T-helper 2 cell treated with Interferon-gamma antibody and Interleukin-4, amounts not matched to agents 5 μg/mL and 100 μg/mL, for 36 hours (primary cell): ENCODE measurements around the gene LONP1.
"Not testable (repeated sequence)": the region's sequence is repeated elsewhere in the genome, so short reads cannot be mapped to it uniquely, and the experiment has no call there.

ENCODE experiments used
- DNase-seq: peaks from one replicate; pipeline ENCODE4 v3.0.0; 2021; ENCODE audit warnings: low spot score
- H3K27ac Mint-ChIP-seq: one replicate; pipeline ENCODE4 v1.8.0; 2021; ENCODE audit warnings: mild to moderate bottlenecking, mixed read lengths
- H3K27me3 Mint-ChIP-seq: one replicate; pipeline ENCODE4 v1.8.0; 2021; ENCODE audit warnings: low read depth, mixed read lengths
- H3K36me3 Mint-ChIP-seq: one replicate; pipeline ENCODE4 v1.8.0; 2021; ENCODE audit warnings: low read depth, mixed read lengths
- H3K4me1 Mint-ChIP-seq: one replicate; pipeline ENCODE4 v1.8.0; 2021; ENCODE audit warnings: low read depth, mixed read lengths
- H3K4me3 Mint-ChIP-seq: one replicate; pipeline ENCODE4 v1.8.0; 2022; ENCODE audit warnings: mild to moderate bottlenecking, moderate library complexity, mixed read lengths
- H3K9me3 Mint-ChIP-seq: one replicate; pipeline ENCODE4 v1.8.0; 2021; ENCODE audit warnings: mixed read lengths

The LONP1 gene, protein sequence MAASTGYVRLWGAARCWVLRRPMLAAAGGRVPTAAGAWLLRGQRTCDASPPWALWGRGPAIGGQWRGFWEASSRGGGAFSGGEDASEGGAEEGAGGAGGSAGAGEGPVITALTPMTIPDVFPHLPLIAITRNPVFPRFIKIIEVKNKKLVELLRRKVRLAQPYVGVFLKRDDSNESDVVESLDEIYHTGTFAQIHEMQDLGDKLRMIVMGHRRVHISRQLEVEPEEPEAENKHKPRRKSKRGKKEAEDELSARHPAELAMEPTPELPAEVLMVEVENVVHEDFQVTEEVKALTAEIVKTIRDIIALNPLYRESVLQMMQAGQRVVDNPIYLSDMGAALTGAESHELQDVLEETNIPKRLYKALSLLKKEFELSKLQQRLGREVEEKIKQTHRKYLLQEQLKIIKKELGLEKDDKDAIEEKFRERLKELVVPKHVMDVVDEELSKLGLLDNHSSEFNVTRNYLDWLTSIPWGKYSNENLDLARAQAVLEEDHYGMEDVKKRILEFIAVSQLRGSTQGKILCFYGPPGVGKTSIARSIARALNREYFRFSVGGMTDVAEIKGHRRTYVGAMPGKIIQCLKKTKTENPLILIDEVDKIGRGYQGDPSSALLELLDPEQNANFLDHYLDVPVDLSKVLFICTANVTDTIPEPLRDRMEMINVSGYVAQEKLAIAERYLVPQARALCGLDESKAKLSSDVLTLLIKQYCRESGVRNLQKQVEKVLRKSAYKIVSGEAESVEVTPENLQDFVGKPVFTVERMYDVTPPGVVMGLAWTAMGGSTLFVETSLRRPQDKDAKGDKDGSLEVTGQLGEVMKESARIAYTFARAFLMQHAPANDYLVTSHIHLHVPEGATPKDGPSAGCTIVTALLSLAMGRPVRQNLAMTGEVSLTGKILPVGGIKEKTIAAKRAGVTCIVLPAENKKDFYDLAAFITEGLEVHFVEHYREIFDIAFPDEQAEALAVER

DNA sequence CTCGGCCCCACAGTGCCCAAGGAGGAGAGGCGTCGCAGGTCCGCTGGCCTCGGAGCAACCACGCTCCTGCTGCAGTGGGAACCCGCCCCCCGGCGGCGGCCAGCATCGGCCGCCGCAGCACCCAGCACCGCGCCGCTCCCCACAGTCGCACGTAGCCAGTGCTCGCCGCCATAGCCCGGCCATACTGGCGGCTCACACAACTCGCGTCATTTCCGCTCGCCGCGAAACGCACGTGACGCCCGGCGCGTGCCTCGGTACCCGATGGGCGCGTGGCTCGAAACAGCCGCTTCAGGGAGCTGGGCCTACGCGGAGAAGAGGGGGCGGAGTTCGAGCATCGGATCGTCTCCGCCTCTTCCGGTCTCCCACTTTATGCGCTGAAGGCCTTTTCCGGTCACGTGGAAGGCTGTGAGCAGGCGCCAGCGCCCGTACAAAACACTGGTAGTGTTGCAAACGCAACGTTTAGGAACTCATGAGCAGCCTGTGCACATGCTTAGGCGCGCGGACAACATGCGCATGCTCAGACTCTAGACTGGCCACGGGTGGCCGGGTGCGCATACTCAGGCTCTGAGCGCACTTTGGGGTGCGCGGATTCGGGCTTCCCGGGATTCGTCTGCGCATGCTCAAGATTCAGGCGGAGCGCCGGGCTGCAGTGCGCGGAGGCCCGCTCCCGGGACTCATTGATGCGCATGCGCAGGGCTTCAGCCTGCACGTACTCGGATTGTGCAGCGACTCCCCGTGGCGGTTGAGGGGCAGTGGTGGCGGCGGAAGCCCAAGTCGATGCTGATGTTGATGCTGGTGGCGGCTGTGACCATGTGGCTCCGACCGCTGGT, at the start of gene LONP1, which contains the start of gene CATSPERD:
Gene LONP1, minus strand, starts transcription at position 186 of the 830 bp plus-strand sequence. Its CDS starts 14 bp downstream, at position 172.
Gene CATSPERD, plus strand, starts transcription at position 677 of the 830 bp plus-strand sequence. Its CDS starts 101 bp downstream, at position 778.
- DNase-seq: peak; percentile 99
- peak within 1 kb of the TSS; percentile 92 for H3K4me3 Mint-ChIP-seq
- H3K36me3 Mint-ChIP-seq: peaks cover 17% of the 10 kb centered on the region
- H3K9me3 Mint-ChIP-seq: no peaks in the 10 kb centered on the region
- peak within 1 kb of the TSS; percentile 93 for H3K27ac Mint-ChIP-seq
- H3K4me1 Mint-ChIP-seq: peaks cover 21% of the 10 kb centered on the region
- H3K27me3 Mint-ChIP-seq: peaks cover 3% of the 10 kb centered on the region

DNA sequence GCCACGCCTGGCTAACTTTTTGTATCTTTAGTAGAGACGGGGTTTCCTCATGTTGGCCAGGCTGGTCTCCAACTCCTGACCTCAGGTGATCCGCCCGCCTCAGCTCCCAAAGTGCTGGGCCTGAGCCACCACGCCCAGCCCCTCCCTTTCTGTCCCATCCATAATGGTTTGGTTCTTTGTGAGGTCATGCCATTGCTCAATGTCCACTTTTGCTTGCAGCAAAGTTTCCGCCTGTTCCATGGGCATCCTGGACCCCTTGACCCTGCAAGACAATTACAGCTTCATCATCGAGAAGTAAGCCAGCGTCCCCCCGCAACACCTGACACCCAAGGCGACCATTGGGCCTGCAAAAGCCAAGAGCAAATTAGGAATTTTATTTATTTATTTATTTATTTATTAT, 48.0 kb upstream of the LONP1 start:
- Mint-ChIP-seq H3K36me3 (no peaks in the 10 kb centered on the region), H3K9me3 (no peaks in the 10 kb centered on the region), H3K4me3 (no peak overlapping the region), H3K27ac (no peak overlapping the region), H3K27me3 (no peaks in the 10 kb centered on the region), H3K4me1 (no peaks in the 10 kb centered on the region)
- DNase-seq: no peak

DNA sequence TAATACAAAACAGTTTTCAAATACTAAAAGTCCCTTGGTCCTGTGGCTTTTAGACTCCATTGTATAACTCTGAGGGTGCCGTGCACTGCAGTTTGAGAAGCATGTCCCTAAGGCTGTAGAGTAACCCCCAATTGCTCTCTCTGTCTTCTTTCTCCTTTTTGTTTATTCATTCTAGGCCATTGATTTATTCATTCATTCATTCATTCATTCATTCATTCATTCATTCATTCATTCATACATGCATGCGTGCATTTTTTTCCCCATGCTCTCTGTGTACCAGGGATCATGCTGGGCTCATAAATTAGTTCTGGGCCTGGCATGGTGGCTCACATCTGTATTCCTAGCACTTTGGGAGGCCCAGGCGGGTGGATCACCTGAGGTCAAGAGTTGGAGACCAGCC, 45.3 kb upstream of the LONP1 start:
- Mint-ChIP-seq H3K4me3 (no peak overlapping the region), H3K9me3 (no peaks in the 10 kb centered on the region), H3K27me3 (no peaks in the 10 kb centered on the region), H3K27ac (no peak overlapping the region), H3K4me1 (no peaks in the 10 kb centered on the region), H3K36me3 (no peaks in the 10 kb centered on the region)
- no peak for DNase-seq

DNA sequence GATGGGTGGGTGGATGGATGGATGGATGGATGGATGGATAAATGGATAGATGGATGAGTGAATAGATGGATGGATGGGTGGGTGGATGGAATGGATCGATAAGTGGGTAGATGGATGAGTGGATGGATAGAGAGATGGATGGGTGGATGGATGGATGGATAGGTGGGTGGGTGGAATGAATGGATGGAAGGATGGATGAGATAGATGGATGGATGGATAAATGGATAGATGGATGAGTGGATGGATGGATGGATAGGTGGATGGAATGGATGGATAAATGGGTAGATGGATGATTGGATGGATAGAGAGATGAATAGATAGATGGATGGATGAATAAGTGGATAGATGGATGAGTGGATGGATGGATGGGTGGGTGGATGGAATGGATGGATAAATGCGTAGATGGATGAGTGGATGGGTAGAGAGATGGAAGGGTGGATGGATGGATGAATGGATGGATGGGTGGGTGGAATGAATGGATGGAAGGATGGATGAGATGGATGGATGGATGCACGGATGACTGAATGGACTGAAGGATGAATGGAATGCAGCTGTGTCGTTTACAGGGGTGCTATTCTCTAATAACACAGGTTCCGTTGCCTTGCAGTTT, 42.8 kb upstream of the LONP1 start:
- no peak for DNase-seq
- no peak overlapping the region for H3K27ac Mint-ChIP-seq
- no peaks in the 10 kb centered on the region for H3K9me3 Mint-ChIP-seq
- H3K36me3 Mint-ChIP-seq: no peaks in the 10 kb centered on the region
- H3K4me3 Mint-ChIP-seq: no peak overlapping the region
- no peaks in the 10 kb centered on the region for H3K27me3 Mint-ChIP-seq
- no peaks in the 10 kb centered on the region for H3K4me1 Mint-ChIP-seq

DNA sequence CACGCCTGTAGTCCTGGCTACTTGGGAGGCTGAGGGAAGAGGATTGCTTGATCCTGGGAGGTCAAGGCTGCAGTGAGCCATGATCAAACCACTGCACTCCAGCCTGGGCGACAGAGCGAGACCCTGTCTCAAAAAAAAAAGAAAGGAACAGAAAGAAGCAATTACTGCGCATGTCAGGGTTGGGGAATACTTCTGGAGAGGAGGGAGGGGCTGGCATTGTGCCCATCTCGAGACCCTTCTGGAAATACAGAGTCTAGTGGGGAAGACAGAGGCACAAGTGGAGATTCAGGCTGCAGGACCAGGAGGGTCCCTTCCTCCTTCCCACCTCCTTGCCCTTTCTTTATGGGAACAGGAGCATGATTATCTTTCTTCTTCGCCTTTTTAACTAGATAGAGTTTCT, 33.8 kb upstream of the LONP1 start:
- H3K36me3 Mint-ChIP-seq: no peaks in the 10 kb centered on the region
- no peak for DNase-seq
- no peak overlapping the region for H3K27ac Mint-ChIP-seq
- no peaks in the 10 kb centered on the region for H3K27me3 Mint-ChIP-seq
- no peaks in the 10 kb centered on the region for H3K4me1 Mint-ChIP-seq
- no peaks in the 10 kb centered on the region for H3K9me3 Mint-ChIP-seq
- H3K4me3 Mint-ChIP-seq: no peak overlapping the region

DNA sequence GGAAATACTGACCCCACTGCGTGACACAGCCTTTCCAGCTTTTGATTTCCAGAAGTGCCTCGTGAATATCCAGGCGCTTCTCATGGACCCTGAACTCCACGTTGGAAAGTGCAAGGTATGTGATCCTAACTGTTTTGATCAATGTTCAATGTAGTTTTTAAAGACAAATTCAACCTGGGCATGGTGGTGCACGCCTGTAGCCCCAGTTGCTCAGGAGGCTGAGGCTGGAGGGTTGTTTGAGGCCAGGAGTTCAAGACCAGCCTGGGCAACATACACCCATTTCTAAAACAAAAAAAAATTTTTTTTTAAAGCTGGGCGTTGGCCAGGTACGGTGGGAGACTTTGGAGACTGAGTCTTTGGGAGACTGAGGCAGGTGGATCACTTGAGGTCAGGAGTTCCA, 31.8 kb upstream of the LONP1 start:
- no peaks in the 10 kb centered on the region for H3K36me3 Mint-ChIP-seq
- no peaks in the 10 kb centered on the region for H3K4me1 Mint-ChIP-seq
- H3K27me3 Mint-ChIP-seq: no peaks in the 10 kb centered on the region
- no peak for DNase-seq
- no peaks in the 10 kb centered on the region for H3K9me3 Mint-ChIP-seq
- H3K4me3 Mint-ChIP-seq: no peak overlapping the region
- H3K27ac Mint-ChIP-seq: no peak overlapping the region

DNA sequence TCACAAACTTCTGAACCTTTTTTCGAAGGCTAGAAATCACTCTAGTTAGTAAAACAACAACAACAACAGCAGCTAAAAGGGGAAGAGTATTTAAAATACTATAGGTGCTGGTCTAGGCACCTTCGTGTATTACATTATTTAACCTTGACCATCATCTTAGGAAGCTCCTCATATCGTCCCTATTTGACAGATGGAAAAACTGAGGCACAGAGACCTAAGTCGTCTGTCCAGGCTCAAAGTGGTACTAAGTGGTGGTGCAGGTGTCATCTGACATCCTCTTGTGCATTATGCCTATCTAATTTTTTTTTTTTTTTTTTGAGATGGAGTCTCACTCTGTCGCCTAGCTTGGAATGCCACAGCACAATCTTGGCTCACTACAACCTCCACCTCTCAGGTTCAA, 29.6 kb upstream of the LONP1 start:
- H3K4me1 Mint-ChIP-seq: no peaks in the 10 kb centered on the region
- no peaks in the 10 kb centered on the region for H3K9me3 Mint-ChIP-seq
- no peaks in the 10 kb centered on the region for H3K27me3 Mint-ChIP-seq
- H3K27ac Mint-ChIP-seq: no peak overlapping the region
- no peaks in the 10 kb centered on the region for H3K36me3 Mint-ChIP-seq
- no peak for DNase-seq
- no peak overlapping the region for H3K4me3 Mint-ChIP-seq

DNA sequence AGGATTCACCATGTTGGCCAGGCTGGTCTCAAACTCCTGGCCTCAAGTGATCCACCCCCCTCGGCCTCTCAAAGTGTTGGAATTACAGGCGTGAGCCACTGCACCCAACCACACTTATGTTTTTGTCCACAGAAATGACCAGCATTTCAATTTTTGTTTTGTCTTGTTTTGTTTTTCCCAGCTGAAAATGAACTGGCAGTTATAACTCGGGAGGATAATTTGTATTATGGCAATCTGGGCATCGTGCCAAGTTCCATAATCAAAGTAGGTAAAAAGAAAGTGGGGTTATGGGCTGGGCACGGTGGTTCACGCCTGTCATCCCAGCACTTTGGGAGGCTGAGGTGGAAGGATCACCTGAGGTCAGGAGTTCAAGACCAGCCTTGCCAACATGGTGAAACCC, 29.0 kb upstream of the LONP1 start:
- not testable (repeated sequence) for H3K4me3 Mint-ChIP-seq, H3K27ac Mint-ChIP-seq, H3K9me3 Mint-ChIP-seq, H3K27me3 Mint-ChIP-seq, H3K36me3 Mint-ChIP-seq, DNase-seq, H3K4me1 Mint-ChIP-seq

DNA sequence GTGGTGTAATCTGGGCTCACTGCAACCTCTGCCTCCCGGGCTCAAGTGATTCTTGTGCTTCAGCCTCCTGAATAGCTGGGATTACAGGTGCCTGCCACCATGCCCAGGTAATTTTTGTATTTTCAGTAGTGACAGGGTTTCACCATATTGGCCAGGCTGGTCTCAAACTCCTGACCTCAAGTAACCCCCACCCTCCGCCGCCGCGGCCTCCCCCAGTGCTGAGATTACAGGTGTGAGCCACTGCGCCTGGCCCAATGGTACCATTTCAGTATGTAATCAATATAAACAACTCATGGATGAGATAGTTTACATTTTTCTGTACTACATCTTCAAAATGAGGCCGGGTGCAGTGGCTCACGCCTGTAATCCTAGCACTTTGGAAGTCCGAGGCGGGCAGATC, 25.1 kb upstream of the LONP1 start:
- H3K27ac Mint-ChIP-seq, DNase-seq, H3K4me3 Mint-ChIP-seq, H3K36me3 Mint-ChIP-seq, H3K27me3 Mint-ChIP-seq, H3K9me3 Mint-ChIP-seq, H3K4me1 Mint-ChIP-seq: not testable (repeated sequence)

DNA sequence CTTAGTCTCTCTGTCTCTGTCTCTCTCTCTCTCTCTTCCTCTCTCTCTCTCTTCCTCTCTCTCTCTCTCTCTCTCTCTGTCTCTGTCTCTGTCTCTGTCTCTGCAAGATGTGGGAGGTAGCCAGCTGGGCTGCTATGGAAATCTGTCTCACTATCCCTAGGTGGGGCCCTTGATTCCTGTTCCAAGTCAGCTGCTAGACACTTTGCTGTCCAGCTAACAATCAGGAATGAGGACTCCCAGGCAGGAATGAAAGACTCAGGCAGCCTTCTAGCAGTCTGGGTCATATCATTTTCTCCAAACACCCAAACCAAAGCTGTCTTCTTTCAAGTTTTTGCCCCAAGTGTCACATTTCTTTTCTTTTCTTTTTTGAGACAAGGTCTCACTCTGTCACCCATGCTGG, 23.7 kb upstream of the LONP1 start:
- Mint-ChIP-seq H3K27ac (no peak overlapping the region), H3K4me1 (no peaks in the 10 kb centered on the region), H3K9me3 (no peaks in the 10 kb centered on the region), H3K27me3 (no peaks in the 10 kb centered on the region), H3K4me3 (no peak overlapping the region), H3K36me3 (no peaks in the 10 kb centered on the region)
- no peak for DNase-seq

DNA sequence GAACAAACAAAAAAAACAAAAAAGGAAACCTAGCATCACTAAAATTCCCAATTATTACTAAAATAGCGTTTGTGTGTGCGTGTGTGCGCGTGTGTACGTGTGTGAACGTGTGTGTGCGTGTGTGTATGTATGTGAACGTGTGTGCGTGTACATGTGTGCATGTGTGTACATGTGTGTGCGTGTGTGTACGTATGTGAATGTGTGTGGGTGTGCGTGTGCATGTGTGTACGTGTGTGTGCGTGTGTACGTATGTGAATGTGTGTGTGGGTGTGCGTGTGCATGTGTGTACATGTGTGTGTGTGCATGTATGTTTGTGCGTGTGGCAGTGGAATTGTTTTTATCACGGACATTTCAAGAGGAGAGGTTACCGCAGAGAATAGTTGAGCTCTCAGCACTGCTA, 22.1 kb upstream of the LONP1 start:
- H3K4me1 Mint-ChIP-seq: no peaks in the 10 kb centered on the region
- no peak overlapping the region for H3K4me3 Mint-ChIP-seq
- no peak overlapping the region for H3K27ac Mint-ChIP-seq
- DNase-seq: no peak
- no peaks in the 10 kb centered on the region for H3K36me3 Mint-ChIP-seq
- no peaks in the 10 kb centered on the region for H3K9me3 Mint-ChIP-seq
- no peaks in the 10 kb centered on the region for H3K27me3 Mint-ChIP-seq

DNA sequence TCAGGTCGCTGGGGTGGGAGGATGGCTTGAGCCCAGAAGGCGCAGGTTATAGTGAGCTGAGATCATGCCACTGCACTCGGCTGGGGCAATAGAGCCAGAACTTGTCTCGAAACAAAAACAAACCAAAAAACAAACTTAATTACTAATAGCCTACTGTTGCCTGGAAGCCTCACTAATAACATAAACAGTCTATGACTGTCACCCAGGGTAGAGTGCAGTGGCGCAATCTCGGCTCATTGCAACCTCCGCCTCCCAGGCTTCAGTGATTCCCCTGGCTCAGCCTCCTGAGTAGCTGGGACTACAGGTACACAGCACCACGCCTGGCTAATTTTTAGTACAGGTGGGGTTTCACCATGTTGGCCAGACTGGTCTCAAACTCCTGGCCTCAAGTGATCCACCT, 18.5 kb upstream of the LONP1 start:
- DNase-seq: no peak
- no peak overlapping the region for H3K4me3 Mint-ChIP-seq
- H3K36me3 Mint-ChIP-seq: no peaks in the 10 kb centered on the region
- no peak overlapping the region for H3K27ac Mint-ChIP-seq
- H3K4me1 Mint-ChIP-seq: no peaks in the 10 kb centered on the region
- H3K9me3 Mint-ChIP-seq: no peaks in the 10 kb centered on the region
- no peaks in the 10 kb centered on the region for H3K27me3 Mint-ChIP-seq

DNA sequence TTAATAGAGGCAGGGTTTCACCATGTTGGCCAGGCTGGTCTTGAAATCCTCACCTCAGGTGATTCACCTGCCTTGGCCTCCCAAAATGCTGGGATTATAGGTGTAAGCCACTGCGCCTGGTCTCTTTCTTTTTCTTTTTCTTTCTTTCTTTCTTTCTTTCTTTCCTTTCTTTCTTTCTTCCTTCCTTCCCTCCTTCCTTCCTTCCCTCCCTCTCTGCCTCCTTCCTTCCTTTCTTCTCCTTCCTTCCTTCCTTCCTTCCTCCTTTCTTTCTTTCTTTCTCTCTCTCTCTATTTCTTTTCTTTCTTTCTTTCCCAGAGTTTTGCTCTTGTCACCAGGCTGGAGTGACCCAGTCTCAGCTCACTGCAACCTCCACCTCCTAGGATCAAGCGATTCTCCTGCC, 13.2 kb upstream of the LONP1 start:
- not testable (repeated sequence) for DNase-seq, H3K27me3 Mint-ChIP-seq, H3K36me3 Mint-ChIP-seq, H3K27ac Mint-ChIP-seq, H3K4me3 Mint-ChIP-seq, H3K4me1 Mint-ChIP-seq, H3K9me3 Mint-ChIP-seq
